GM18909 (cell line): ENCODE measurements around the gene NECTIN1.

ENCODE experiments used
- ATAC-seq: cut with Tn5 transposase; IDR thresholded peaks from one replicate; pipeline ENCODE4 v1.9.1; 2021; ENCODE audit warnings: mild to moderate bottlenecking; ENCODE audit not compliant: unreplicated experiment, poor library complexity

Gene NECTIN1

DNA sequence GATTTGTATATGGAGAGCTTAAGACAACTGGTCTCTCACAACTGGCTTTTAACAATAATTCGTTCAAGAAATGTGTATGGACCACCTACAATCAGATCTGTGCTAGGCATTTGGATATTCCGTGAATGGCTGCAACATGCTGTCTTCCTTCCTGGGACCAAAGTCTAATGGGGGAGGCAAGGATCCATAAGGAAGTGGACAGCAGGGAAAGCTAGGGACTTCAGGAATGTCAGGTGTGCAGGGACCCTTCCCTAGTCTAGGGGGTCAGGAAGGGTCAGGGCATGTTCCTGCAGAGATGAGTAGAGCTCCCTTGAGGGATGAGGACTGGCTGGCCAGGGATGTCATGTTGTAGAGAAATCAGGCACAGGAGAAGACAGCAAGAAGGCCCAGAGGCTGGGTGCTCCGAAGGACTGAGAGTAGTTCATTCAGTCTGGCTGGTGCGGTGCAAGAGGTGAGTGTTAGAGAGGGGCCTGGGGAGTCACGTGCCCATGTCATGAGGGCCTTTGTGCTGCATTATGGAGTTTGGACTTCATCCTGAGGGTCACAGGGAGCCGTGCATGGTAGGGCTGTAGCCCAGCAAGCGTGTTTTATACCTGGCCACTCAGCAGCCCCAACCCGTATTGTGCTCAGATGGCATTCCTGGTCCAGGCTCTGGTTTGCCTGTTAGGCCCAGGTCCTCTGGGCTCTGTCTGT is 8.5 kb upstream of the NECTIN1 start:
- ATAC-seq = no peak

DNA sequence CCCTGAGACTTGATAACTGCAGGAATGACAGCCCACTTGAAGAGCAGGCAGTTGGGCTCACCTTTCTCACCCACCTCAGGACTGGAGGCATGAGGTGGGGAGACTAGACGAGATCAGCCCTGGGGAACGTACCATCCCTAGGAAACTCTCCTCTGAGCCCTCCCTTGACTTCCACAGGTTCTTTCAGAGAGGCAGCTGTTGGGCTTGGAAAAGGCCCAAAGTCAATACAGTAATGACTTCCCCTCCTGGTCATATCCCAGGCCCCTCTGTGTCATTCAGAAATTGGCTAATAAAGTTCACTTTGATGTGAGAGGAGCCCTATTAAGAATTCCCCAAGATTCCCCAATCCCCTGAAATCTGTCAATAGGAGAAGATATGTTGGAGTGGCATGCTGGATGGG is 5.8 kb upstream of the NECTIN1 start:
- ATAC-seq = no peak

DNA sequence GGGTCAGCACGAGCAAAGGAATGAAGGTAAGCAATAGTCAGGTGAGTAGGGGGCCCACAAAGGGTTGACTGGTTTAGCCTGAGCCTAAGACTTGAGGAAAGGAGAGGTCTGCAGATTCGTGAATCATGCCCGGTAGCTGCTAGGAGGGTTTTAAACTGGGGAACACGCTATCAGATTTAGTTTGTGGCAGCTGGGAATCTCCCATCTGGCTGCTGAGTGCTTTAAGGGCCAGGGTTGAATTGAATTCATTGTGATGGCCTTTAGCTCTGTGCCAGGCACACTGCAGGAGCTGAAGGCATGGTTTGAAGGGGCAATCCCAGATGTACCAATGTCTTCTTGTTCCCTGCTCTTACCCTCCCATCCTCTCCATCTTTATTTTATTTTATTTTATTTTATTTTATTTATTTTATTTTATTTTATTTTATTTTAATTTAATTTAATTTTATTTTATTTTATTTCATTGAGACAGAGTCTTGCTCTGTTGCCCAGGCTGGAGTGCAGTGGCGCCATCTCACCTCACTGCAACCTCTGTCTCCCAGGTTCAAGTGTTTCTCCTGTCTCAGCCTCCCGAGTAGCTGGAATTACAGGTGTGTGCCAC is 1.9 kb upstream of the NECTIN1 start:
- no peak for ATAC-seq

DNA sequence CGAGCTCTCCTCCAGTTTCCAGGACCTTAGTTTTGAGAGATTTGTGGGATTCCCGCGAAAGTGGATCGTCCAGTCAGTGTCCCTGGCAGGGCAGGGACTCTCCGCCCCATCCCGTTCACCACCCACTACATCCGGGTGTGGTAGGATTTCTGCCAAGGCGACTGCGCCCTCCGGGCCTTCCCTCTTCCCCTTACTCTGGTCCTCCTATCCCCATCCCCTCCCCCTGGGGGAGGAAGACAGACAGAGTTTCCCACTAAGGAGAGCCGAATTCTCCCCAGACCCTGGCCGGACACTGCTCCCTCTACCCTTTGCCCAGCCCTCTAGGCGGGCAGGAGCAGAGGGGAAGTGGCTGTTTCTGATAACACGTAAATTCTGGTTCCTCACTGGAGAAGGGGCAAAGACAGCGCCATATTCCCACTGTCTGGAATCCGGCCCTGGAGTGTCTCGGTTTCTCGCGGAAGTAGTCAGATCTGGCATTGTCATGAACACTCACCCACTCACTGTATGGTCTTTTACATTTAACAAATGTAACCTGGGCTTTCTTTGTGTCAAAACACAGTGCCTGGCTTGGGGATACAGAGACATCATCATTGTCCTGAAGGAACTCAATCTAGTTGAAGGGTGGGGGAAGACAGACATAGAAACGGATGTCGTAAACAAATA is 1.1 kb upstream of the NECTIN1 start:
- no peak for ATAC-seq

DNA sequence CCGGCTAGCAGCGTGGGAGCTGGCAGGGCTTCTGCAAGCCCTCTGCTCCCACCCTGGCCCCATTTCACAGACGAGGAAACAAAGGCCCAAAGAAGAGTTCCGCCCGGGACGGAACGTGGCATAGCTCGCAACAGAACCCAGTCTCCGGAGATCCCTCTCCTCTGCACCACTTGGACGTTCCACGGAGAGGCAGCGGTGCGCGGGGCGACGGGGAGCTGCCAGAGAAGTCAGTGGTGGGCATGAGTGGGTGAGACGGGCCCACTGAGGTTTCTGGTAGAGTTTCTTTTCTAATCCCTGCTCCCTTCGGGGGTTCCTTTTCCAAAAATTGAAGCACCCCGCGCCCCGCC is 554 bp upstream of the NECTIN1 start:
- ATAC-seq = peak; percentile 31

GRCh38 chr11:119728211-119728626 is 781 bp downstream of the NECTIN1 start:
- no peak for ATAC-seq

GRCh38 chr11:119727523-119728151 is 1.4 kb downstream of the NECTIN1 start:
- ATAC-seq = no peak

- no peak for ATAC-seq
Measured at GRCh38 chr11:119726585-119727522, 2.1 kb downstream of the NECTIN1 start.

DNA sequence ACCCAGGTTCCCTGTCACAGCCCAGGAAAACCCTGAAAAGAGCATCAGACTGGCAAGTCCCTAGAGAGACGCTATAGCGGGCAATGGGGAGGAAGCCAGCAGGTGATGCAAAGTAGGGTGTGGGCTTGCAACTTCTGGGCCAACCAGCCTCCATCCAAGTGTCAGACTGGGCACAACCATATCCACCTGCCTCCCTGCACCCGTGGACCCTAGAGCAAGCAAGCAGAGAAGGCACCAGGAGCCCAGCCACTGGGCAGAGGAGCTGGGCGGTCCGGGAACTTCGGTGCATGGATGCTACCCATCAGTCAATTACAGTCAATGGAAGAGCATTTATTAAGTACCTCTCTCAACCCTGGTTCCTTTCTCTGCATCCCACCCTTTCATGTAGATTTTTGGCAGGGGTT is 2.8 kb downstream of the NECTIN1 start:
- ATAC-seq = no peak

- ATAC-seq = no peak
Measured at GRCh38 chr11:119724956-119725355, 4.0 kb downstream of the NECTIN1 start.

- no peak for ATAC-seq
Measured at GRCh38 chr11:119723952-119724325, 5.1 kb downstream of the NECTIN1 start.

DNA sequence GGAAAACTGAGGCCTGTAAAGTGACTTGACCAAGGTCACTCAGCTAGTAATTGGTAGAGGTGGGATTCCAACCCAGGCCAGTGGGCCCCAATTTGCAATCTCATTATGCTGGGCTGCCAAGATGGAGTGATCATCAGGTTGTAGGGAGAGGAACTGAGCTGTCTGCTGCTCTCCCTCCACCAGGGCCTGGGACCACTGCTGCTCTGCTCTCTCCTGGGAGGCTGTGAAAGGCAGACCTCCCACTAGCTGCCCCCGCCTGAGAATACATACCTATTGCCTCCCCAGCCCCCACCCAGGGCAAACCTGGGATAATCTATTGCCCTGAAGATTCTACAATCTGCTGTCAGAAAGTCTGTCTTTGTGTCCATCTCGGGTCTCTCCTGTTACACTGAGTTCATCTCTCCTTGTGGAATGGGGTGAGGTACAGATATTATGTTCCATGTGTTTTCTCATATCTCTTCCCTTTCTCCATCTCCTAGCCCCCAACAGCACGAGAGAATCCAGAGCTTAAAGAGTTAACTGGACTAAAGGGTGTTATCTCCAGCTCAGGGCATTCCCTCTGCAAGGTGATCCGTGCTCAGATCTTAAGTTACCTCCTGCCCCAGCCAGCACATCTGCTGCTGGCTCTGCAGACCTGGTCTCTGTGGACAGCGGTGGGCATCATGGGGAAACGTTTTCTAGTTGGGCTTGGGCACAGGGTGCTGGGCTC is 5.6 kb downstream of the NECTIN1 start:
- no peak for ATAC-seq

DNA sequence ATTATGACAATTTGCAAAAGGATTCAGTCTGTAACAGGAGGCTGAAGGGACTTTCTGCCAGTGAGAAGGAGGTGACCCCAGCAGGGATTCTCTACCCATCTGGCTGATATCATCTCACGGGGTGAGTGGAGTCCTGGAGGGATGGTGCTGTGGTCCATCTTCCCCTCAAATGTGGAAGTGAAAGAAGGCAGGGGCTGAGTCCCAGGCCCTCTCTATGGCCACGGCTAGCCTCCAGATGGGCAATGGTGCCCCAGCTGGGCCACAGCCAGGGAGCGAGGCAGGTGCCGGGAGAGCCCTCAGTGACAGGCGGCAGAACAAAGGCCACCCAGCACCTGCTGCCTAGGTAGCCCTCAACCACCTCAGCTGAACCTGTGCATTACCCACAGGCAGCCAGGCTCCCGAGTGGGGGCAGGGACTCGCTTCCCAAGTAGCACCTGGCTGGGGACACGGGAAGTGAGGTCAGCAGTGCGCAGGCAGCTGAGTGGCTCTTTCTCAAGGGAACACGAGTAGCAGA is 6.7 kb downstream of the NECTIN1 start:
- ATAC-seq = no peak

- no peak for ATAC-seq
Measured at GRCh38 chr11:119721129-119722120, 7.6 kb downstream of the NECTIN1 start.

DNA sequence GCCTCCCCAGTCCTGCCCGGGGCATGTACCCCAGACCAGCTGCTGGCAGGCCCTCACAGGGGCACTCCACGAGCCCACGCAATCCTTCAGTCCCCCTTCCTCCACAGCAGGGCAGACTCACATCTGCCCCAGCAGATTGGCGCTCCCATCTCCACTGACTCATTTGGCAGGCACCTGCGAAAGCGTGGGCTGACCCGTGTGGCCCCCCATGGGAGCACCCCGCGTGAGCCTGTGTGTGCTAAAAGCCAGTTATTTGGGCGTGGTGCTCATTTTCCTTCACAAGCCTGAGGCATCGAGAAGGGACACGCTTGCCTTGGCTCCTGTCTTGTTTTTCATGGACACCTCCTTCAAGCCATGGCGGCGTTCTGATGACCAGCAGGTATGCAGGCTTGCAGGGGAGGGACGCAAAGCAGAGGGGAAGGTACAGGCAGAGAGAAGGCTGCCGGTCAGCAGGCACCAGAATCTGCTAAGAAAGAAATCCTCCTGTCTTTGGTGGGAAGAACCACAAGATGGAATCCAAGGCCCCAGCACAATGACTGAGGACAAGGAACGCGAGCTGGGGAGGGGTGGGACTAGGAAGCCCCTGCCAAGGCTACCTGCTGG is 8.6 kb downstream of the NECTIN1 start:
- ATAC-seq = no peak

GRCh38 chr11:119717839-119718534 is 11.0 kb downstream of the NECTIN1 start:
- no peak for ATAC-seq
